ENCODE data around the gene GPT2.

GPT2 gene, protein sequence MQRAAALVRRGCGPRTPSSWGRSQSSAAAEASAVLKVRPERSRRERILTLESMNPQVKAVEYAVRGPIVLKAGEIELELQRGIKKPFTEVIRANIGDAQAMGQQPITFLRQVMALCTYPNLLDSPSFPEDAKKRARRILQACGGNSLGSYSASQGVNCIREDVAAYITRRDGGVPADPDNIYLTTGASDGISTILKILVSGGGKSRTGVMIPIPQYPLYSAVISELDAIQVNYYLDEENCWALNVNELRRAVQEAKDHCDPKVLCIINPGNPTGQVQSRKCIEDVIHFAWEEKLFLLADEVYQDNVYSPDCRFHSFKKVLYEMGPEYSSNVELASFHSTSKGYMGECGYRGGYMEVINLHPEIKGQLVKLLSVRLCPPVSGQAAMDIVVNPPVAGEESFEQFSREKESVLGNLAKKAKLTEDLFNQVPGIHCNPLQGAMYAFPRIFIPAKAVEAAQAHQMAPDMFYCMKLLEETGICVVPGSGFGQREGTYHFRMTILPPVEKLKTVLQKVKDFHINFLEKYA

GRCh38 chr16:46883690-46884512 is at the start of gene GPT2:
Gene GPT2, plus strand, starts transcription at chr16:46884362. Its CDS starts 354 bp downstream, at chr16:46884716.
- peak; percentile 96 for DNase-seq (ENCODE audit: low read depth)
- TF ChIP-seq, protein P1, sequence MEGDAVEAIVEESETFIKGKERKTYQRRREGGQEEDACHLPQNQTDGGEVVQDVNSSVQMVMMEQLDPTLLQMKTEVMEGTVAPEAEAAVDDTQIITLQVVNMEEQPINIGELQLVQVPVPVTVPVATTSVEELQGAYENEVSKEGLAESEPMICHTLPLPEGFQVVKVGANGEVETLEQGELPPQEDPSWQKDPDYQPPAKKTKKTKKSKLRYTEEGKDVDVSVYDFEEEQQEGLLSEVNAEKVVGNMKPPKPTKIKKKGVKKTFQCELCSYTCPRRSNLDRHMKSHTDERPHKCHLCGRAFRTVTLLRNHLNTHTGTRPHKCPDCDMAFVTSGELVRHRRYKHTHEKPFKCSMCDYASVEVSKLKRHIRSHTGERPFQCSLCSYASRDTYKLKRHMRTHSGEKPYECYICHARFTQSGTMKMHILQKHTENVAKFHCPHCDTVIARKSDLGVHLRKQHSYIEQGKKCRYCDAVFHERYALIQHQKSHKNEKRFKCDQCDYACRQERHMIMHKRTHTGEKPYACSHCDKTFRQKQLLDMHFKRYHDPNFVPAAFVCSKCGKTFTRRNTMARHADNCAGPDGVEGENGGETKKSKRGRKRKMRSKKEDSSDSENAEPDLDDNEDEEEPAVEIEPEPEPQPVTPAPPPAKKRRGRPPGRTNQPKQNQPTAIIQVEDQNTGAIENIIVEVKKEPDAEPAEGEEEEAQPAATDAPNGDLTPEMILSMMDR (IDR thresholded peaks at IDR 0.05; ENCODE audit: insufficient read depth, low read depth, low read length, missing control alignments), result no peak

GRCh38 chr16:46836534-46837530 is 47.3 kb upstream of the GPT2 start:
- no peak overlapping the region for H3K4me3 ChIP-seq (ENCODE audit: low read depth, low read length)
- no peak for DNase-seq (ENCODE audit: low read depth)
- TF ChIP-seq, protein P1 (IDR thresholded peaks at IDR 0.05; ENCODE audit: insufficient read depth, low read depth, low read length, missing control alignments), result no peak

More at GRCh38 chr16:46883690-46884512, at the start of gene GPT2:
- H3K4me3 ChIP-seq (ENCODE audit: low read depth, low read length), result peak within 1 kb of the TSS; percentile 56

GRCh38 chr16:46839986-46840443 is 44.1 kb upstream of the GPT2 start:
- TF ChIP-seq, protein P1 (IDR thresholded peaks at IDR 0.05; ENCODE audit: insufficient read depth, low read depth, low read length, missing control alignments), result no peak
- DNase-seq (ENCODE audit: low read depth), result no peak
- no peak overlapping the region for H3K4me3 ChIP-seq (ENCODE audit: low read depth, low read length)

GRCh38 chr16:46842192-46842895 is 41.8 kb upstream of the GPT2 start:
- no peak for DNase-seq (ENCODE audit: low read depth)
- TF ChIP-seq, protein P1 (IDR thresholded peaks at IDR 0.05; ENCODE audit: insufficient read depth, low read depth, low read length, missing control alignments), result no peak
- H3K4me3 ChIP-seq (ENCODE audit: low read depth, low read length), result no peak overlapping the region

GRCh38 chr16:46843898-46844642 is 40.1 kb upstream of the GPT2 start:
- H3K4me3 ChIP-seq (ENCODE audit: low read depth, low read length), result no peak overlapping the region
- DNase-seq (ENCODE audit: low read depth), result no peak
- TF ChIP-seq, protein P1 (IDR thresholded peaks at IDR 0.05; ENCODE audit: insufficient read depth, low read depth, low read length, missing control alignments), result no peak

All from GM12865 (cell line).